Ishikawa (cell line): ENCODE measurements around the gene PON1.

Source experiments
- CEBPB ChIP-seq: IDR thresholded peaks from 2 replicates; pipeline ENCODE4 v1.6.1; 2012
- CREB1 ChIP-seq: IDR thresholded peaks from 2 replicates; pipeline ENCODE4 v1.6.1; 2012; ENCODE audit warnings: low read depth
- EGR1 ChIP-seq: IDR thresholded peaks from 2 replicates; pipeline ENCODE4 v1.6.1; 2012
- EP300 ChIP-seq: IDR thresholded peaks from 2 replicates; pipeline ENCODE4 v1.6.1; 2012; ENCODE audit warnings: borderline replicate concordance
- FOXM1 ChIP-seq: IDR thresholded peaks from 2 replicates; pipeline ENCODE4 v1.6.1; 2012; ENCODE audit warnings: low read depth, borderline replicate concordance
- NFIC ChIP-seq: IDR thresholded peaks from 2 replicates; pipeline ENCODE4 v1.6.1; 2012
- RAD21 ChIP-seq: IDR thresholded peaks from 2 replicates; pipeline ENCODE4 v1.6.1; 2012; ENCODE audit warnings: low read depth
- REST ChIP-seq: IDR thresholded peaks from 2 replicates; pipeline ENCODE4 v1.6.1; 2012; ENCODE audit warnings: low read depth, mild to moderate bottlenecking
- TAF1 ChIP-seq: IDR thresholded peaks from 2 replicates; pipeline ENCODE4 v1.6.1; 2012; ENCODE audit warnings: low read depth, mild to moderate bottlenecking
- TCF12 ChIP-seq: IDR thresholded peaks from 2 replicates; pipeline ENCODE4 v1.6.1; 2012; ENCODE audit warnings: low read depth
- TEAD4 ChIP-seq: IDR thresholded peaks from 2 replicates; pipeline ENCODE4 v1.6.1; 2012
- USF1 ChIP-seq: IDR thresholded peaks from 2 replicates; pipeline ENCODE4 v1.6.1; 2012
- YY1 ChIP-seq: IDR thresholded peaks from 2 replicates; pipeline ENCODE4 v1.6.1; 2012; ENCODE audit warnings: low read depth
- ZBTB7A ChIP-seq: IDR thresholded peaks from 2 replicates; pipeline ENCODE4 v1.6.1; 2012; ENCODE audit warnings: low read depth
- TF ChIP-seq, protein P1 (sequence below): IDR thresholded peaks from 2 replicates; pipeline ENCODE4 v1.6.1; 2012

PON1 gene

GRCh38 chr7:95330204-95330960 is 6.0 kb upstream of the PON1 start:
- TF ChIP-seq EP300 (no peak), CREB1 (no peak), RAD21 (no peak)

GRCh38 chr7:95327356-95327755 is 3.0 kb upstream of the PON1 start:
- TF ChIP-seq ZBTB7A, result no peak
- TF ChIP-seq CREB1, result no peak
- TF ChIP-seq EP300, result no peak
- TF ChIP-seq TCF12, result no peak
- TF ChIP-seq EGR1, result no peak
- no peak for TF ChIP-seq YY1
- TF ChIP-seq TEAD4, result no peak
- TF ChIP-seq USF1, result no peak
- no peak for TF ChIP-seq FOXM1
- TF ChIP-seq TAF1, result no peak

- no peak for TF ChIP-seq TCF12
- no peak for TF ChIP-seq FOXM1
- TF ChIP-seq EP300, result no peak
- no peak for TF ChIP-seq ZBTB7A
- TF ChIP-seq CREB1, result no peak
- TF ChIP-seq USF1, result no peak
- no peak for TF ChIP-seq YY1
- TF ChIP-seq TEAD4, result no peak
- TF ChIP-seq NFIC, result no peak
Observed at GRCh38 chr7:95323410-95324129, 762 bp downstream of the PON1 start.

DNA sequence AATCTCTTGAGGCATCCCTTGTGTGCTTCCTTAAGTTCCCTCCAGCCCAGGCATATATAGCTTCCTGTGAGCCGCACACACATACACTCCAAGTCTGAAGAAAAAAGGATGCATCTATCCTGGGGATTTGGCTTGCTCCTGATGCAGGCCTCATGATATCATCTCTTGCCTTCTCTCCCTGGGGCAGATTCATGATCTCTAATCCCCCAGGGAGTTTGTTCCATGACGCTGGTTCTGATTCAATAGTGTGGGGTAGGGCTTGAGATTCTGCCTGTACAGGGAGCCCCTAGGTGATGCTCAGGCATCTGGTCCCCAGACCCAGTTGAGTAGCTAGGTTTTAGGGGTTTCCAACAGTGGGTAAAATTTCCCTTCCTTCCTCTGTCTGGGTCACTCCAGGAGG is 1.5 kb downstream of the PON1 start:
- TF ChIP-seq YY1 (no peak), USF1 (no peak), TCF12 (no peak), FOXM1 (no peak), NFIC (no peak), TEAD4 (no peak), ZBTB7A (no peak), EGR1 (no peak)

- TF ChIP-seq NFIC (no peak), EP300 (no peak), FOXM1 (no peak), EGR1 (no peak), YY1 (no peak), TAF1 (no peak), CREB1 (no peak), RAD21 (no peak), TEAD4 (no peak)
- TF ChIP-seq, protein P1, sequence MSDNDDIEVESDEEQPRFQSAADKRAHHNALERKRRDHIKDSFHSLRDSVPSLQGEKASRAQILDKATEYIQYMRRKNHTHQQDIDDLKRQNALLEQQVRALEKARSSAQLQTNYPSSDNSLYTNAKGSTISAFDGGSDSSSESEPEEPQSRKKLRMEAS, result no peak
Observed at GRCh38 chr7:95322396-95322795, 1.9 kb downstream of the PON1 start.

GRCh38 chr7:95321720-95322119 is 2.6 kb downstream of the PON1 start:
- TF ChIP-seq CEBPB, result no peak
- TF ChIP-seq EP300, result no peak
- no peak for TF ChIP-seq FOXM1
- no peak for TF ChIP-seq ZBTB7A
- no peak for TF ChIP-seq EGR1
- no peak for TF ChIP-seq RAD21

- TF ChIP-seq REST (no peak), TAF1 (no peak)
Observed at GRCh38 chr7:95320651-95321050, 3.7 kb downstream of the PON1 start.

- TF ChIP-seq FOXM1 (no peak), TEAD4 (no peak), REST (no peak), CREB1 (no peak), RAD21 (no peak), CEBPB (no peak)
Observed at GRCh38 chr7:95319570-95319969, 4.8 kb downstream of the PON1 start.
